Large intestine (tissue), 3 donors: Measurements from ENCODE around the gene IDUA. TPM values are rescaled to one million over a fixed set of nuclear protein-coding genes. Genes with fewer than 3 reads are reported as not detected.

Experiments
- DNase-seq, 2 donors: peaks; one replicate each; pipeline versions ENCODE4 v3.0.0 to v3.0.0-alpha.2; 2013
- H3K27ac ChIP-seq: one replicate; pipeline ENCODE4 v1.5.1; 2013; ENCODE audit warnings: low read length
- H3K27me3 ChIP-seq: 2 replicates; pipeline ENCODE4 v1.6.1; 2013; ENCODE audit warnings: low read length; ENCODE audit not compliant: control insufficient read depth, insufficient read depth
- H3K36me3 ChIP-seq: 2 replicates; pipeline ENCODE4 v1.6.1; 2013; ENCODE audit warnings: low read length; ENCODE audit not compliant: control insufficient read depth, insufficient read depth
- H3K4me1 ChIP-seq: one replicate; pipeline ENCODE4 v1.6.1; 2013; ENCODE audit warnings: low read length; ENCODE audit not compliant: control insufficient read depth, insufficient read depth
- H3K4me3 ChIP-seq: one replicate; pipeline ENCODE4 v1.5.1; 2013; ENCODE audit warnings: low read length
- H3K9me3 ChIP-seq: one replicate; pipeline ENCODE4 v1.6.1; 2013; ENCODE audit warnings: mild to moderate bottlenecking, low read depth, low read length, moderate library complexity; ENCODE audit not compliant: control insufficient read depth
- WGBS: methylation state at CpG from one replicate; pipeline ENCODE4 v1.1.5; 2013; ENCODE audit warnings: low lambda C conversion rate; ENCODE audit not compliant: insufficient coverage; 5-methylcytosine and 5-hydroxymethylcytosine counted together
- polyA plus RNA-seq: library from polyadenylated mRNA; unstranded; fragments of 120-200 nt; gene quantifications from one replicate; pipeline ENCODE4 v1.2.1, GENCODE V29; 2013

Gene IDUA
- polyA plus RNA-seq, 1 donor, result 21.1 TPM

DNA sequence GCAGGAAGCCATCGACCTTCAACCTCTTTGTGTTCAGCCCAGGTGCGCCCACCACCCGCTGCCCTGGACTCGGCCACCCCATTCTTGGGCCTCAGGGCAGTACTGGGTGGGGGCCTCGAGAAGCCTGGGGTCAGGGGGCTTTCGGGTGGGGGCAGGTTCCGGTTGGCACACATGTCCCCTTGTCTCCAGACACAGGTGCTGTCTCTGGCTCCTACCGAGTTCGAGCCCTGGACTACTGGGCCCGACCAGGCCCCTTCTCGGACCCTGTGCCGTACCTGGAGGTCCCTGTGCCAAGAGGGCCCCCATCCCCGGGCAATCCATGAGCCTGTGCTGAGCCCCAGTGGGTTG lies 17.2 kb downstream of the IDUA start:
- no peak for DNase-seq
- H3K4me3 ChIP-seq, result no peak overlapping the region
- no peaks in the 10 kb centered on the region for H3K36me3 ChIP-seq
- no CpG with 5 or more reads among the region's 13 CpGs for WGBS
- peaks cover 89% of the 10 kb centered on the region for H3K27me3 ChIP-seq
- H3K9me3 ChIP-seq, result peaks cover 14% of the 10 kb centered on the region
- no peak overlapping the region for H3K27ac ChIP-seq
- H3K4me1 ChIP-seq, result peaks cover 8% of the 10 kb centered on the region

DNA sequence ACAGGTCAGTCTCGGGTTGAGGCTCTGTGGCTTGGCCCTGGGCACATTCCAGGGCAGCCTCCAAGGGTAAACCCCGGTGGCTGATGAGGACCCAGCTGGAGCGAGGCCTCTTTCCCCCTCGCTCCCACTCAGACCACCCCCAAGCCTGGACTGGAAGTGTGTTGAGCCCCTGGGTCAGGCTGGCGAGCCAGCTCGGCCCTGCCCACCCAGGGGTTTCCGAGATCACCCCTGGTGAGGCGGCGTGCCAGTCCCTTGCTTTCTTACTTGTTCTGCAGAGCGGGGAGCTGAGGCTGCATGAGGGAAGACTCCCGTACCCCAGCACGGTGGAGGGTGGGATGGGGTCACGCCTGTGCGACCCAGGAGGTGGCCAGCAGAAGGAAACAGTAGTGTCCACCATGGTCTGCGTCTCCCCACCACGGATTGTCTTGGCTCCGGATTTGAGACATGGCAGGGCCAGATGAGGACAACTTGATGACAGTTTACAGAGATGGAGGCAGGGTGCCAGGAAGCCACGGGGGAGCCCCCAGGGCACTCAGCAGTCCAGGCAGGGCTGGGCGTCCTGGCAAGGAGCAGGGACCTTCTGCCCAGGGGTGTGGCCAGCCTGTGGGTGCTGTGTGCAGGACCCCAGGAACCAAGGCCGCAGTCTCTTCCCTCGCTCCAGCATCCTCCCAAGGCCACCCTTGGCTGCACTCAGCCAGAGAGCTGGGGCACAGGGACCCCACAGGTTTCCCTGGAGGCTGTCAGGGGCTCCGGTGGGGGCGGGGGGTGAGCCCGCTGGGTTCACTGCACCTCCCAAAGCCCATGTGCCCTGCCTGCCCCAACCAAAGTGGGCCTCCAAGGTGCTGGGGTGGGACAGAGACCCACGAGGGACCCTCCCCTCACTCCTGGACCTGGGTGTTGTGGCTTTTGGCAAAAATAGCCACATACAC lies 18.0 kb downstream of the IDUA start:
- Histone ChIP-seq H3K9me3 (peaks cover 14% of the 10 kb centered on the region), H3K4me1 (peaks cover 10% of the 10 kb centered on the region), H3K36me3 (no peaks in the 10 kb centered on the region), H3K27ac (no peak overlapping the region), H3K4me3 (no peak overlapping the region), H3K27me3 (peaks cover 86% of the 10 kb centered on the region)
- DNase-seq, result no peak
- WGBS, result no CpG with 5 or more reads among the region's 25 CpGs

DNA sequence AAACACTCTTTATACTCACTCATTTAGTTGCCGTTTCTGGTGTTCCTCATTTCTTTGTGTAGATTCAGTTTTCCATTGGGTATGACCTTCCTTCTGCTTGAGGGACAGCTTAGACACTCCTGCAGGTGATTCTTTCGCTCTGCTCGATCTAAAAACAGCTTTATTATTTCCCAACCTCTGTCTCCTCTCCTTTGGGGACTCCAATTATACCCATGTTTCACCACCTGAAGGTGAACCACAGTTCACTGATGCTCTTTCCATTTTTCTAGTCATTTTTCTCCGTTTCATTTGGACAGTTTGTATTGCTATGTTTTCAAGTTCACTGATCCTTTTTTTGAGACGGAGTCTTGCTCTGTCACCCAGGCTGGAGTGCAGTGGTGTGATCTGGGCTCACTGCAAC lies 20.0 kb downstream of the IDUA start:
- peaks cover 19% of the 10 kb centered on the region for H3K4me1 ChIP-seq
- H3K27ac ChIP-seq, result no peak overlapping the region
- no peak overlapping the region for H3K4me3 ChIP-seq
- WGBS, result 94% methylated on average over 3 of the region's 5 CpGs
- H3K36me3 ChIP-seq, result no peaks in the 10 kb centered on the region
- H3K9me3 ChIP-seq, result peaks cover 8% of the 10 kb centered on the region
- H3K27me3 ChIP-seq, result peaks cover 71% of the 10 kb centered on the region
- DNase-seq, result no peak

DNA sequence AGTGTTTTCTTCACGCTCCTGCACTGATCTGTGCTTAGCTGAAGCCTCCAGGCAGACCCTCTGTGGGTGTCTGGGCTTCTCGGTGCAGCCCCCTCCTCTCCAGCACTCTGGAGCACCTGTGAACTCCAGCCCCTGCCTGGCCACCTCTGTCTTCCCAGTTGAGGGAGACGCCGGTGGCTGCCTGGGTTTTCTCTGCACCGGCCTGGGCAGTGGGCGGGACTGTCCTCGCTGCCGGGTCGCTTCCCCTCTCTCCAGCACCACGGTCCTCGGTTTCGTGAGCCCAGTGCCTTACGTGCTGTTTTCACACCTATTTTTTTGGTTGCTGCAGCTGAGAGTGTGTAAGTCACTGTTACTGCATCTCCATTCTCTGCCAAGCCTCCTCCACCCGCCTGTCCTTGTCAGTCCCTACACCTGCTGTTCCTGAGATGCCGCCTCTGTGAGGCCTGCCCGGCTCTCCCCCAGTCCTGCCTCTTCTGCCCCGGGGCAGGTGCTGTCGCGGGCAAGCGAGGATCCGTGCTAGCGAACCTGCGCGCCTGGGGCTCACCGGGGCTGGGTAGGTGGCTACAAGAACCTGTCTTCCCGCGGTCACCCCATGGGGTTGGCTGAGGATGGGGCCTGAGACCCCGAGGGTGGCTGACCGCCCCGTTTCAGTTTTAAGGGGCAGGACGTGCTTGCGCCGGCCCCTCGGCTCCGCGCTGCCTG lies 22.1 kb downstream of the IDUA start:
- Histone ChIP-seq H3K4me3 (peak overlapping the region; percentile 53), H3K9me3 (peaks cover 4% of the 10 kb centered on the region), H3K4me1 (peaks cover 23% of the 10 kb centered on the region), H3K27ac (no peak overlapping the region), H3K27me3 (peaks cover 52% of the 10 kb centered on the region), H3K36me3 (peaks cover 3% of the 10 kb centered on the region)
- WGBS, result 0% methylated on average over 2 of the region's 36 CpGs
- peak in 1 of 2 donors; percentile 41 for DNase-seq

DNA sequence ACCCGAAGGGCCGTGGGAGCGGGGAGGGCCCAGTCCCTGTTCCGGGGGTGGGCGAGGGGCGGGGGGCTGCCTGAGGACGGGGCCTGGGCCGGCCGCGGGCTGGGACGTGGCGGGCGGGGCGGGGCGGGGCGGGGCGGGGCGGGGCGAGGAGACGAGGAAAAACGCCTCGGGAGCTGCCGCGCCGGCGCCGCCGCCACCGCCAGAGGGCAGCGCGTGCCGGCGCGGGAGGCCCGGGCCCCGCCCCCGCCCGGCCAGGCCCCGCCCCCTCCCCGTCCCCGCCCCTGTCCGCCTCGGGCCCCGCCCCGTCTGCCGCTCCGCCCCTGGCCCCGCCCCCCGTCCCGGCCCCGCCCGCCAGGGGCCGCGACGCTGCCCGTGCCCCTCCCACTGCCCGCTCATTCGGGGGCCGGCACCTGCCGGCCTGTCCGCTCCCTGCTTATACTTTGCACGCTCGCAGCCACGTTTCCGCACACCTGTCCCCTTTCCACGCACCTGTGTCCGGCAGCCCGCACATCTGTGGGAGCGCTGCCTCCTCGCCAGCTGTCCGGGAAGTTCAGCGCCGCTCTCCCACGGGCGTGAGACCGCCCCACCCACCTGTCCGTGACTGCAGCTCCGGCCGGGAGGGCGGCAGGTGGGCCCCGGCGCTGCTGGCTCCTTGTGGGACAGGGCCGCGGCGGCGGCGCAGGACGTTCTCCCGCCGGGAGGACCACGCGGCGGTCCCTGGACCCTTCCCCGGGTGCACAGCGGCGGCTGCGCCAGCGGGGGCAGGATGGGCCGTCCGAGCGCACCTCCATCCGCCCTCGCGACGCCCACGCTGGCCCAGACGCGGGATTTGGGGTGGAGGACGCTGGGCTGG lies 22.9 kb downstream of the IDUA start:
- WGBS, result no CpG with 5 or more reads among the region's 109 CpGs
- DNase-seq, result peak in 1 of 2 donors; percentile 79
- H3K9me3 ChIP-seq, result peaks cover 4% of the 10 kb centered on the region
- H3K27ac ChIP-seq, result peak overlapping the region; percentile 67
- peaks cover 29% of the 10 kb centered on the region for H3K4me1 ChIP-seq
- peaks cover 3% of the 10 kb centered on the region for H3K36me3 ChIP-seq
- H3K27me3 ChIP-seq, result peaks cover 44% of the 10 kb centered on the region
- peak overlapping the region; percentile 53 for H3K4me3 ChIP-seq

DNA sequence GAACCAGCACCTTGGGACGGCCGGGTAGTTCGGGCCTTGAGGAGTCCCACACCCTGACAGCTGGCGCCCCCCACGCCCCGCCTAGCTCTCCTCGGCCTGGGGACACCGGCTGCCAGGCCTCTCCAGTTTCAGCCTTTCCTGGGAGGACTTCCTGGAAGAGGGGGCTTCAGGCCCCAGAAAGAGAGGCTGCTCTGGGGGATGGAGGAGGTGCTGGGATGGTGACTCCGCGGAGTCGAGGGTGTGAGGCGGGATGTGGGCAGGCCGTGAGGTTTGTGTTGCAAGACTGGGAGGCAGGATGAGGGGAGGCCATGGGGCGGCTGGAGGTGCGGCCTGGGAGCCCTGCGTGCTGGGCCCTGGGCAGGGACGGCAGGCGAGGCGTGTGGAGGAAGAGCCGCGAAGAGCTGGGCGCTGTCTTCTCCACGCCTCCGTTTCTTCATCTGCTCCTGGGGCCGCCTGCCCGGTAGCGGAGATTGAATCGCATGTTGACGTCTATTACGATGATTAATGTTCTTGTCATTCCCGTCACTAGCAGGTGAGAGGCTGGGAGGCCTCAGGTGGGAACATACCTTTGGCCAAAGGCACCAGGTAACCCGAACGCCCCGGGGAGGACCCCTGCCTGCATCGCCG lies 23.7 kb downstream of the IDUA start:
- peak overlapping the region; percentile 62 for H3K27ac ChIP-seq
- DNase-seq, result peak; percentile 72 to 86

DNA sequence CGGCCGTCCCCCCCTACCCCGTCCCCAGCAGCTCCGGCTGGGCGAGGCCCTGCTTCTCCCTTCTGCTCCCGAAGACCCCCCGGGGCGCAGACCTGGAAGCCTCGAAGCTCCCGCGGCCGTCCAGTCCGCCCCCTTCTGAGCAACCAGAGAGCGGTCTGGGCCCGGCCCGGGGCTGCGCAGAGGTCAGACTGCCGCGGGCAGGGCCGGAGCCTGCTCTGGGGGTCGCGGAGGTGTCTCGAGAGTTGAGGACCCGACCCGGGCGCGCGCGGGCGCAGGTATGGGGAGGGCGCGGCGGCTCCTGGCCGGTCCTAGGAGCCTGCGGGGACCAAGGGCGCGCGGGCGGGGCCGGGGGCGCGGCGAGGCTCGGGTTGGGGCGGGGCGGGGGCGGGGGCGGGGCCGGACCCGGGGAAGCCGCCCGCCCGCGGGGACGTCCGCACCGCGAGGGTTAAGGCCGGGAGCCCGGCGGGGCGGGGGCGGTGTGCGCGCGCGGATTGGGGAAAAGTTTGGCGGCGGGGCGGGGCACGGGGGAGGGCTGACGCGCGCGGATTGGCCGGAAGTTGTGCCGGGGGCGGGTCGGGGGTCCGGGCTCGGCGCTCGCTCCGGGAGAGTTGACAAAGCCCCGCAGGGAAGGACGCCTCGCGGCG lies 24.3 kb downstream of the IDUA start, which contains the start of gene FGFRL1:
FGFRL1 (plus strand) TSS at position 605 of the 644 bp plus-strand sequence. CDS start 860 bp downstream, outside the sequence.
- no CpG with 5 or more reads among the region's 89 CpGs for whole genome bisulfite sequencing
- Histone ChIP-seq H3K36me3 (peaks cover 3% of the 10 kb centered on the region), H3K4me1 (peaks cover 29% of the 10 kb centered on the region), H3K27me3 (peaks cover 35% of the 10 kb centered on the region), H3K9me3 (peaks cover 4% of the 10 kb centered on the region), H3K4me3 (peak within 1 kb of the TSS; percentile 51), H3K27ac (peak within 1 kb of the TSS; percentile 62)
- peak; percentile 75 to 87 for DNase-seq

More for the DNA sequence above, 23.7 kb downstream of the IDUA start:
- peaks cover 29% of the 10 kb centered on the region for H3K4me1 ChIP-seq
- WGBS, result no CpG with 5 or more reads among the region's 36 CpGs
- peak overlapping the region; percentile 27 for H3K4me3 ChIP-seq
- H3K9me3 ChIP-seq, result peaks cover 4% of the 10 kb centered on the region
- peaks cover 3% of the 10 kb centered on the region for H3K36me3 ChIP-seq
- H3K27me3 ChIP-seq, result peaks cover 37% of the 10 kb centered on the region

DNA sequence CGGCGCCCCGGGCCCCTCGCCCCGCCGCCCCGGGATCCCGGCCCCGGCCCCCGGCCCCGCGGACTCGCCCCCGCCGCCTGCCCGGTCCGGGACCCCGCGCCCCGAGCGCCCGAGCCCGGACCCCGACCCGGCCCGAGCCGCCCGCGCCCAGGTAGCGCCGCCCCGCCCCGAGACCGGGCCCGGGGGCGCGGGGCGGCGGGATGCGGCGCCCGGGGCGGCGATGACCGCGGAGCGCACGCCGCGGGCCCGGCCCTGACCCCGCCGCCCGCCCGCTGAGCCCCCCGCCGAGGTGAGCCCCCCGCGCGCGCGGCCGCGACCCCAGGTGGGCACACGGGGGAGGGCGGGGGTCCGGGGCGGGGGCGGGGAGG lies 24.8 kb downstream of the IDUA start:
- H3K9me3 ChIP-seq, result peaks cover 4% of the 10 kb centered on the region
- peaks cover 3% of the 10 kb centered on the region for H3K36me3 ChIP-seq
- no peak for DNase-seq
- no peak overlapping the region for H3K27ac ChIP-seq
- no CpG with 5 or more reads among the region's 69 CpGs for WGBS
- H3K4me1 ChIP-seq, result peaks cover 29% of the 10 kb centered on the region
- peaks cover 30% of the 10 kb centered on the region for H3K27me3 ChIP-seq
- no peak overlapping the region for H3K4me3 ChIP-seq

DNA sequence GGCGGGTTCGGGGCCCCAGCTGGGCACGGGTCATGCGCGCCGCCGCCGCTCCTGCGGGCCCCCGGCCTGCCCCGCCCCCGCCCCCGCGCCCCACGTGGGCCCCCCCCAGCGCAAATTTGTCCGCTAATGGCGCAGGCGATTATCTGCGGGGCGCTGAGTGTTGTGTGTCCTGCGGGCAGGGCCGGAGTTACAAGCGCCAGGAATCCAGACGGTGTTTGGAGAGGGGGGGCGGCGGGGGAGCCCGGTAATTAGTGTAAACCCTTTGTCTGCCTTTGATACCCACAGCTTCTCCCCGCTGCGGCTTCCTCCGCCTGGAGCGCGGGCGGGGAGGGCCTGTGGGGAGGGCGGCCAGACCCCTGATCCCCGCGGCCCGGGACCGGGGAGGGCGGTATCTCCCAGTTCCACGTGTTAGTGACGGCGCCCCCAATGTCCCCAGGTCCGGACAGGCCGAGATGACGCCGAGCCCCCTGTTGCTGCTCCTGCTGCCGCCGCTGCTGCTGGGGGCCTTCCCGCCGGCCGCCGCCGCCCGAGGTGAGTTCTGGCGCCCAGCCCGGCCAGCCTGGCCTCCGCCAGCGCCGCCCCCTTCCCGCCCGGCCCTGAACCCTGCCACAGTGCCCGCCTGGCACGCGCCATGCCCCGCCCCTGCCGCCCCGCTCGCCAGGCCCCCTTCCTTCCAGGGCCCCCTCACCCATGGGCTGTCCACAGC lies 25.3 kb downstream of the IDUA start:
- H3K36me3 ChIP-seq, result peaks cover 3% of the 10 kb centered on the region
- peaks cover 29% of the 10 kb centered on the region for H3K4me1 ChIP-seq
- H3K9me3 ChIP-seq, result peaks cover 4% of the 10 kb centered on the region
- DNase-seq, result peak in 1 of 2 donors; percentile 54
- H3K27me3 ChIP-seq, result peaks cover 25% of the 10 kb centered on the region
- H3K4me3 ChIP-seq, result peak overlapping the region; percentile 51
- WGBS, result no CpG with 5 or more reads among the region's 69 CpGs
- H3K27ac ChIP-seq, result no peak overlapping the region
